IMR-90 (cell line): ENCODE data around the gene LRRC10. TPM values are rescaled to one million over a fixed set of nuclear protein-coding genes. Genes with fewer than 3 reads are reported as not detected.
A peak's percentile ranks its signal among the peaks of the same experiment; 100 is the strongest.

Experiments used
- ATAC-seq: fragments of 200-7000 bp; cut with Tn5 transposase; 2 replicates; pipeline ENCODE4 v1.9.1; 2020; ENCODE audit warnings: low read depth, mild to moderate bottlenecking, moderate library complexity
- BruUV-seq: library from RNA; stranded (reverse); fragments of 400-500 nt; replicated peaks from 2 replicates; lab custom pipeline; 2021; lab: Mats Ljungman, UMichigan
- CTCF ChIA-PET: fragments of 300-600 bp; formaldehyde crosslinking; extraction: SDS; loops from one replicate; lab custom pipeline; 2021; ENCODE audit warnings: antibody characterized with exemption; lab: Yijun Ruan, JAX
- POLR2A ChIA-PET: fragments of 300-600 bp; sonication (Branson Sonifier 250); formaldehyde crosslinking; loops from one replicate; lab custom pipeline; 2022; ENCODE audit warnings: antibody characterized with exemption; ENCODE audit not compliant: unreplicated experiment; lab: Charles Lee
- DNase-seq: peaks from one replicate; pipeline ENCODE4 v3.0.0; 2013
- H2AFZ ChIP-seq: replicated peaks from 2 replicates; pipeline ENCODE3; 2013; ENCODE audit warnings: low read length, mild to moderate bottlenecking; ENCODE audit not compliant: poor library complexity
- H2AK5ac ChIP-seq: 2 replicates; pipeline ENCODE4 v1.6.1; 2013; ENCODE audit warnings: low read depth, low read length, inconsistent platforms
- H2AK9ac ChIP-seq: replicated peaks from 2 replicates; pipeline ENCODE3; 2013; ENCODE audit warnings: mild to moderate bottlenecking, low read depth, low read length, moderate library complexity; ENCODE audit not compliant: poor library complexity
- H2BK120ac ChIP-seq: 2 replicates; pipeline ENCODE4 v1.6.1; 2013; ENCODE audit warnings: low read depth, low read length, inconsistent platforms
- H2BK15ac ChIP-seq: 3 replicates; pipeline ENCODE4 v1.6.1; 2013; ENCODE audit warnings: low read depth, low read length, inconsistent platforms
- H2BK20ac ChIP-seq: 2 replicates; pipeline ENCODE4 v1.6.1; 2013; ENCODE audit warnings: low read depth, mild to moderate bottlenecking, inconsistent platforms, low read length, moderate library complexity
- H2BK5ac ChIP-seq: 2 replicates; pipeline ENCODE4 v1.6.1; 2013; ENCODE audit warnings: mild to moderate bottlenecking, low read depth, low read length, inconsistent platforms; ENCODE audit not compliant: poor library complexity, severe bottlenecking
- H3K14ac ChIP-seq: replicated peaks from 2 replicates; pipeline ENCODE4 v1.6.1; 2013; ENCODE audit warnings: low read depth, low read length, inconsistent platforms
- H3K18ac ChIP-seq: 2 replicates; pipeline ENCODE4 v1.6.1; 2013; ENCODE audit warnings: low read depth, low read length, control low read depth
- H3K23ac ChIP-seq: 2 replicates; pipeline ENCODE4 v1.6.1; 2013; ENCODE audit warnings: low read depth, low read length, inconsistent platforms
- H3K27ac ChIP-seq: 2 replicates; pipeline ENCODE4 v1.5.1; 2013; ENCODE audit warnings: mild to moderate bottlenecking, control low read depth, low read length; ENCODE audit not compliant: insufficient read depth
- H3K27me3 ChIP-seq: 2 replicates; pipeline ENCODE4 v1.6.1; 2013; ENCODE audit warnings: low read length; ENCODE audit not compliant: control insufficient read depth, insufficient read depth
- H3K36me3 ChIP-seq: 2 replicates; pipeline ENCODE4 v1.6.1; 2013; ENCODE audit warnings: low read length, mixed read lengths; ENCODE audit not compliant: control insufficient read depth, insufficient read depth
- H3K4ac ChIP-seq: 2 replicates; pipeline ENCODE4 v1.6.1; 2013; ENCODE audit warnings: low read depth, low read length, inconsistent platforms
- H3K4me1 ChIP-seq: 2 replicates; pipeline ENCODE4 v1.6.1; 2013; ENCODE audit warnings: low read length, mixed read lengths; ENCODE audit not compliant: control insufficient read depth, insufficient read depth
- H3K4me2 ChIP-seq: 2 replicates; pipeline ENCODE4 v1.6.1; 2013; ENCODE audit warnings: low read depth, mild to moderate bottlenecking, control low read depth, low read length, moderate library complexity
- H3K4me3 ChIP-seq: 2 replicates; pipeline ENCODE4 v1.5.1; 2013; ENCODE audit warnings: low read depth, mild to moderate bottlenecking, control low read depth, low read length, moderate library complexity; ENCODE audit not compliant: insufficient read depth
- H3K56ac ChIP-seq: 2 replicates; pipeline ENCODE4 v1.6.1; 2013; ENCODE audit warnings: low read length, inconsistent platforms; ENCODE audit not compliant: insufficient read depth; ENCODE audit errors: extremely low read depth
- H3K79me1 ChIP-seq, 2 experiments: 2 replicates each; pipeline ENCODE4 v1.6.1; 2013; ENCODE audit warnings: low read length in 2 of 2, inconsistent platforms in 1 of 2, low read depth in 1 of 2
- H3K9ac ChIP-seq: 2 replicates; pipeline ENCODE4 v1.6.1; 2013; ENCODE audit warnings: low read depth, low read length, control low read depth
- H3K9me1 ChIP-seq: 2 replicates; pipeline ENCODE4 v1.6.1; 2013; ENCODE audit warnings: low read length, inconsistent platforms; ENCODE audit not compliant: insufficient read depth
- H3K9me3 ChIP-seq: 2 replicates; pipeline ENCODE4 v1.6.1; 2013; ENCODE audit warnings: low read length; ENCODE audit not compliant: control insufficient read depth, insufficient read depth
- H4K20me1 ChIP-seq: 2 replicates; pipeline ENCODE4 v1.6.1; 2013; ENCODE audit warnings: low read length, inconsistent platforms; ENCODE audit not compliant: insufficient read depth
- H4K5ac ChIP-seq: 2 replicates; pipeline ENCODE4 v1.6.1; 2013; ENCODE audit warnings: mild to moderate bottlenecking, low read depth, low read length, control low read depth
- H4K8ac ChIP-seq, 2 experiments: 2 replicates each; pipeline ENCODE4 v1.6.1; 2013; ENCODE audit warnings: low read depth in 2 of 2, low read length in 2 of 2, control low read depth in 1 of 2, inconsistent platforms in 1 of 2
- H4K91ac ChIP-seq: 2 replicates; pipeline ENCODE4 v1.6.1; 2013; ENCODE audit warnings: low read depth, low read length, inconsistent platforms; ENCODE audit not compliant: insufficient read depth
- CEBPB ChIP-seq: IDR thresholded peaks from 2 replicates; pipeline ENCODE4 v1.6.1; 2012; ENCODE audit warnings: low read depth, low read length, improper control_type of control experiment
- ELK1 ChIP-seq: fragments of 150-350 bp; IDR thresholded peaks from 2 replicates; pipeline ENCODE4 v1.6.1; 2016; ENCODE audit warnings: low read depth, mild to moderate bottlenecking, low read length, moderate library complexity, borderline replicate concordance
- WGBS, 2 experiments: methylation state at CpG; one replicate each; pipeline versions ENCODE4 v1.1.5 to v1.1.7; 2013; ENCODE audit warnings: missing lambda C conversion rate in 2 of 2; ENCODE audit not compliant: insufficient read length in 1 of 2; ENCODE audit errors: extremely low coverage in 2 of 2; 5-methylcytosine and 5-hydroxymethylcytosine counted together
- dilution Hi-C: fragments of 300-500 bp; cut with HindIII; formaldehyde crosslinking; loops from one replicate; pipeline ENCODE4 v1.14.3; 2018; ENCODE audit warnings: low sequenced_read_pairs; ENCODE audit not compliant: unreplicated experiment
- in situ Hi-C: fragments of 300-500 bp; cut with MboI; formaldehyde crosslinking; loops from 3 replicates; pipeline ENCODE4 v1.14.3; 2019; ENCODE audit warnings: low sequenced_read_pairs, inconsistent platforms, mixed read lengths
- intact Hi-C: fragments of 100-400 bp; cut with micrococcal nuclease; formaldehyde crosslinking; loops from 2 replicates; pipeline ENCODE4 v1.10.0; 2022
- polyA plus RNA-seq, 3 experiments: library from polyadenylated mRNA; depleted of rRNA; stranded (reverse); fragments of >200 nt; gene quantifications; 2 replicates each; pipeline ENCODE4 v1.2.3, GENCODE V29; 2012; ENCODE audit warnings: low replicate concordance in 1 of 3
- total RNA-seq: library from RNA; depleted of rRNA; stranded (reverse); fragments of >200 nt; gene quantifications from 2 replicates; pipeline ENCODE4 v1.2.3, GENCODE V29; 2012

Gene LRRC10
- total and polyA plus RNA-seq, 2 of the 4 experiments (the other 2 are of a cell fraction) = not detected

- Histone ChIP-seq H4K20me1 (no peaks in the 10 kb centered on the region), H4K5ac (no peak overlapping the region), H2AFZ (no peak overlapping the region), H2BK5ac (no peak overlapping the region), H3K4ac (no peak overlapping the region), H3K9ac (no peak overlapping the region), H3K79me1 (no peaks in the 10 kb centered on the region), H3K4me3 (no peak overlapping the region), H2BK20ac (no peak overlapping the region), H2BK15ac (no peak overlapping the region), H2AK9ac (no peak overlapping the region), H2AK5ac (no peak overlapping the region), H3K27me3 (no peaks in the 10 kb centered on the region; the same call in 1 of the 2 replicates), H4K91ac (no peak overlapping the region), H3K18ac (no peak overlapping the region), H3K9me3 (no peaks in the 10 kb centered on the region), H3K4me2 (no peak overlapping the region), H3K23ac (no peak overlapping the region), H2BK120ac (no peak overlapping the region), H3K4me1 (peaks cover 11% of the 10 kb centered on the region), H3K36me3 (no peaks in the 10 kb centered on the region), H3K9me1 (peaks cover 15% of the 10 kb centered on the region), H3K14ac (no peak overlapping the region), H3K56ac (no peak overlapping the region), H4K8ac (no peak overlapping the region), H3K27ac (no peak overlapping the region)
- BruUV-seq = no TSS peak
- intact Hi-C loops (loop anchor here (1.0 to 5.0 kb wide), 2 partner anchors 15 to 48 kb away; partner anchors contain the start of gene LRRC10), in situ Hi-C loops (no loop called here), dilution Hi-C loops (no loop called here)
- no CpG with 5 or more reads among the region's 1 CpG for WGBS, 2 experiments
- ATAC-seq (no peak), DNase-seq (no peak)
- POLR2A ChIA-PET = no interaction called here
- CTCF ChIA-PET = interaction anchor here (0.6 kb wide), 1 partner anchor 20 kb away, joined by 7 read pairs; no protein-coding TSS in a partner anchor
- TF ChIP-seq ELK1 = no peak
- TF ChIP-seq CEBPB = peak; percentile 79
Observed at GRCh38 chr12:69660164-69660863, 49.6 kb upstream of the LRRC10 start.
